H9 (cell line): ENCODE measurements around the gene OTP. TPM values are rescaled to one million over a fixed set of nuclear protein-coding genes. Genes with fewer than 3 reads are reported as not detected.

Experiments
- DNase-seq: peaks from one replicate; pipeline ENCODE4 v3.0.0-alpha.2; 2017
- H2AFZ ChIP-seq: one replicate; pipeline ENCODE4 v1.6.1; 2013; ENCODE audit warnings: mild to moderate bottlenecking, low read length, control low read depth, moderate library complexity
- H2AK5ac ChIP-seq: 2 replicates; pipeline ENCODE4 v1.6.1; 2013; ENCODE audit warnings: low read length, control low read depth, mixed read lengths; ENCODE audit not compliant: insufficient read length
- H2BK120ac ChIP-seq: one replicate; pipeline ENCODE4 v1.6.1; 2013; ENCODE audit warnings: low read depth, mild to moderate bottlenecking, low read length, control low read depth, inconsistent platforms; ENCODE audit not compliant: poor library complexity, severe bottlenecking
- H2BK12ac ChIP-seq: 2 replicates; pipeline ENCODE4 v1.6.1; 2013; ENCODE audit warnings: low read length, control low read depth, mixed read lengths, low read depth; ENCODE audit not compliant: insufficient read length
- H2BK15ac ChIP-seq: 2 replicates; pipeline ENCODE4 v1.6.1; 2013; ENCODE audit warnings: low read depth, low read length, control low read depth
- H2BK20ac ChIP-seq: one replicate; pipeline ENCODE4 v1.6.1; 2013; ENCODE audit warnings: low read depth, mild to moderate bottlenecking, low read length, control low read depth, inconsistent platforms; ENCODE audit not compliant: poor library complexity, severe bottlenecking
- H2BK5ac ChIP-seq: 2 replicates; pipeline ENCODE4 v1.6.1; 2013; ENCODE audit warnings: low read length, control low read depth, mixed read lengths; ENCODE audit not compliant: insufficient read length
- H3K14ac ChIP-seq: 2 replicates; pipeline ENCODE4 v1.6.1; 2013; ENCODE audit warnings: low read length, control low read depth; ENCODE audit not compliant: insufficient read depth
- H3K18ac ChIP-seq: 2 replicates; pipeline ENCODE4 v1.6.1; 2013; ENCODE audit warnings: low read depth, mild to moderate bottlenecking, mixed read lengths, low read length, control low read depth; ENCODE audit not compliant: insufficient read length
- H3K23ac ChIP-seq: 2 replicates; pipeline ENCODE4 v1.6.1; 2013; ENCODE audit warnings: low read length, control low read depth, mixed read lengths, low read depth; ENCODE audit not compliant: insufficient read length
- H3K23me2 ChIP-seq: 2 replicates; pipeline ENCODE4 v1.6.1; 2013; ENCODE audit warnings: low read depth, mild to moderate bottlenecking, mixed read lengths, low read length, control low read depth; ENCODE audit not compliant: insufficient read length, poor library complexity, severe bottlenecking
- H3K27ac ChIP-seq: 2 replicates; pipeline ENCODE4 v1.5.1; 2013; ENCODE audit warnings: low read length, control low read depth, mixed read lengths, low read depth; ENCODE audit not compliant: insufficient read length
- H3K27me3 ChIP-seq: 2 replicates; pipeline ENCODE4 v1.6.1; 2013; ENCODE audit warnings: low read length, control low read depth, inconsistent platforms; ENCODE audit not compliant: insufficient read depth
- H3K4ac ChIP-seq: 2 replicates; pipeline ENCODE4 v1.6.1; 2013; ENCODE audit warnings: low read depth, mild to moderate bottlenecking, control low read depth, inconsistent platforms, low read length, moderate library complexity
- H3K4me1 ChIP-seq: 2 replicates; pipeline ENCODE4 v1.6.1; 2013; ENCODE audit warnings: low read length, control low read depth, inconsistent platforms; ENCODE audit not compliant: insufficient read depth
- H3K4me2 ChIP-seq: 2 replicates; pipeline ENCODE4 v1.6.1; 2013; ENCODE audit warnings: low read length, control low read depth, mixed read lengths; ENCODE audit not compliant: insufficient read length, insufficient read depth
- H3K56ac ChIP-seq: 2 replicates; pipeline ENCODE4 v1.6.1; 2013; ENCODE audit warnings: low read depth, mild to moderate bottlenecking, mixed read lengths, low read length, control low read depth; ENCODE audit not compliant: insufficient read length
- H3K79me1 ChIP-seq: 2 replicates; pipeline ENCODE4 v1.6.1; 2013; ENCODE audit warnings: low read depth, mild to moderate bottlenecking, moderate library complexity, low read length, control low read depth, inconsistent platforms; ENCODE audit not compliant: insufficient read depth, poor library complexity, severe bottlenecking
- H3K79me2 ChIP-seq: 2 replicates; pipeline ENCODE4 v1.6.1; 2013; ENCODE audit warnings: low read length, control low read depth, inconsistent platforms; ENCODE audit not compliant: insufficient read depth
- H3K9ac ChIP-seq: 2 replicates; pipeline ENCODE4 v1.6.1; 2013; ENCODE audit warnings: low read length, control low read depth, mixed read lengths; ENCODE audit not compliant: insufficient read length; ENCODE audit errors: extremely low read depth
- H3K9me3 ChIP-seq: one replicate; pipeline ENCODE4 v1.6.1; 2013; ENCODE audit warnings: low read depth, low read length, inconsistent platforms; ENCODE audit not compliant: control insufficient read depth
- H3T11ph ChIP-seq: one replicate; pipeline ENCODE4 v1.6.1; 2013; ENCODE audit warnings: mild to moderate bottlenecking, low read length, control low read depth, inconsistent platforms
- H4K20me1 ChIP-seq: one replicate; pipeline ENCODE4 v1.6.1; 2013; ENCODE audit not compliant: control insufficient read depth, insufficient read length, insufficient read depth
- H4K5ac ChIP-seq: 2 replicates; pipeline ENCODE4 v1.6.1; 2013; ENCODE audit warnings: low read depth, mild to moderate bottlenecking, mixed read lengths, low read length, control low read depth; ENCODE audit not compliant: insufficient read length
- H4K8ac ChIP-seq: replicated peaks from 2 replicates; pipeline ENCODE4 v1.6.1; 2013; ENCODE audit warnings: low read length, control low read depth, mixed read lengths, low read depth; ENCODE audit not compliant: insufficient read length
- H4K91ac ChIP-seq: 2 replicates; pipeline ENCODE4 v1.6.1; 2013; ENCODE audit warnings: low read depth, mild to moderate bottlenecking, moderate library complexity, mixed read lengths, low read length, control low read depth; ENCODE audit not compliant: insufficient read length
- H3K27ac Mint-ChIP-seq, 3 experiments: 2 replicates in 2 of 3; 3 replicates in 1 of 3; pipeline ENCODE4 v1.8.0; 2020 to 2021; ENCODE audit warnings: mixed read lengths in 3 of 3, mild to moderate bottlenecking in 1 of 3, moderate library complexity in 1 of 3
- H3K27me3 Mint-ChIP-seq: 2 replicates; pipeline ENCODE4 v1.8.0; 2021; ENCODE audit warnings: low read depth, mild to moderate bottlenecking, moderate library complexity, mixed read lengths
- H3K36me3 Mint-ChIP-seq, 3 experiments: 2 replicates in 2 of 3; 3 replicates in 1 of 3; pipeline ENCODE4 v1.8.0; 2020 to 2021; ENCODE audit warnings: low read depth in 3 of 3, mixed read lengths in 3 of 3; ENCODE audit not compliant: insufficient read depth in 1 of 3
- H3K4me1 Mint-ChIP-seq, 2 experiments: 2 replicates each; pipeline ENCODE4 v1.8.0; 2020; ENCODE audit warnings: mixed read lengths in 2 of 2
- H3K4me3 Mint-ChIP-seq, 2 experiments: 2 replicates in 1 of 2; 3 replicates in 1 of 2; pipeline ENCODE4 v1.8.0; 2020 to 2021; ENCODE audit warnings: mild to moderate bottlenecking in 2 of 2, mixed read lengths in 2 of 2, moderate library complexity in 1 of 2
- H3K9me3 Mint-ChIP-seq, 2 experiments: 2 replicates in 1 of 2; 3 replicates in 1 of 2; pipeline ENCODE4 v1.8.0; 2020; ENCODE audit warnings: mild to moderate bottlenecking in 2 of 2, mixed read lengths in 2 of 2, moderate library complexity in 1 of 2
- WGBS: extraction: QIAGEN DNeasy Blood & Tissue Kit; methylation state at CpG from one replicate; pipeline ENCODE4 v1.1.7; 2013; ENCODE audit warnings: missing lambda C conversion rate, low lambda C conversion rate, mixed read lengths; ENCODE audit not compliant: insufficient read length; ENCODE audit errors: extremely low coverage; 5-methylcytosine and 5-hydroxymethylcytosine counted together
- total RNA-seq: library from RNA; stranded (reverse); gene quantifications from 2 replicates; pipeline ENCODE4 v1.2.1, GENCODE V29; 2021
- TF ChIP-seq, protein P1 (sequence below): fragments of 200-600 bp; sonication (generic); conservative IDR thresholded peaks from 3 replicates; pipeline ENCODE4 v1.8.0; 2021; ENCODE audit warnings: antibody characterized with exemption, mild to moderate bottlenecking

OTP gene
- total RNA-seq, 1 experiment from 2014 or later, result not detected

DNA sequence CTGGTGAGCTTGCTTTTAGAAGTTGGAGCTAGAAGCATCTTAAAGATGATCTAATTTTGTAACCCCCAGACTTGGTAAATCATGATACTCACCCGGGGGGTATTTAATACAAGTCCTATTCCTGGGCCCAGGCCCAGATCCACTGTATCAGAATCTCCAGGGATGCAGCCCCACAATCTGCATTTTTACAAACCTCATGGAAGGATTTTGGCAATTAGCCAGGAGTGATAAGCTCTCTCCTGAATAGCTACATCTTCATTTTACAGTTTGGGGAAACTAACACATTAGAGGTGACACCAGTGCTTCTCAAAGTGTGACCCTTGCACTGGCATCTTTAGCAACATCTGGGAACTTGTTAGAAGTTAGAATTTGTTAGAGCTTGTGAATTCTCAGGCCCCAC, 31.2 kb upstream of the OTP start:
- Histone ChIP-seq H3K56ac (no peak overlapping the region), H3K9me3 (no peaks in the 10 kb centered on the region), H4K20me1 (no peaks in the 10 kb centered on the region), H3T11ph (no peak overlapping the region), H2AK5ac (no peak overlapping the region), H3K27me3 (no peaks in the 10 kb centered on the region), H2BK15ac (no peak overlapping the region), H3K23me2 (no peaks in the 10 kb centered on the region), H3K18ac (no peak overlapping the region), H2BK12ac (no peak overlapping the region), H3K4me1 (no peaks in the 10 kb centered on the region), H4K5ac (no peak overlapping the region), H4K8ac (no peak overlapping the region), H2BK5ac (no peak overlapping the region), H3K27ac (no peak overlapping the region), H3K79me2 (no peaks in the 10 kb centered on the region), H4K91ac (no peak overlapping the region), H2AFZ (no peak overlapping the region), H3K4me2 (no peak overlapping the region), H3K14ac (no peak overlapping the region), H3K23ac (no peak overlapping the region), H3K9ac (no peak overlapping the region), H3K79me1 (no peaks in the 10 kb centered on the region), H2BK20ac (no peak overlapping the region), H2BK120ac (no peak overlapping the region), H3K4ac (no peak overlapping the region)
- no CpG with 5 or more reads among the region's 1 CpG for WGBS
- peaks cover 7 to 12% of the 10 kb centered on the region in 2 experiments; a peak in 3 of 4 replicates for H3K4me1 Mint-ChIP-seq
- H3K4me3 Mint-ChIP-seq, result no peak overlapping the region
- no peaks in the 10 kb centered on the region for H3K9me3 Mint-ChIP-seq
- H3K36me3 Mint-ChIP-seq, result no peaks in the 10 kb centered on the region; a peak in 1 of 7 replicates
- no peak overlapping the region for H3K27ac Mint-ChIP-seq
- TF ChIP-seq, protein P1, sequence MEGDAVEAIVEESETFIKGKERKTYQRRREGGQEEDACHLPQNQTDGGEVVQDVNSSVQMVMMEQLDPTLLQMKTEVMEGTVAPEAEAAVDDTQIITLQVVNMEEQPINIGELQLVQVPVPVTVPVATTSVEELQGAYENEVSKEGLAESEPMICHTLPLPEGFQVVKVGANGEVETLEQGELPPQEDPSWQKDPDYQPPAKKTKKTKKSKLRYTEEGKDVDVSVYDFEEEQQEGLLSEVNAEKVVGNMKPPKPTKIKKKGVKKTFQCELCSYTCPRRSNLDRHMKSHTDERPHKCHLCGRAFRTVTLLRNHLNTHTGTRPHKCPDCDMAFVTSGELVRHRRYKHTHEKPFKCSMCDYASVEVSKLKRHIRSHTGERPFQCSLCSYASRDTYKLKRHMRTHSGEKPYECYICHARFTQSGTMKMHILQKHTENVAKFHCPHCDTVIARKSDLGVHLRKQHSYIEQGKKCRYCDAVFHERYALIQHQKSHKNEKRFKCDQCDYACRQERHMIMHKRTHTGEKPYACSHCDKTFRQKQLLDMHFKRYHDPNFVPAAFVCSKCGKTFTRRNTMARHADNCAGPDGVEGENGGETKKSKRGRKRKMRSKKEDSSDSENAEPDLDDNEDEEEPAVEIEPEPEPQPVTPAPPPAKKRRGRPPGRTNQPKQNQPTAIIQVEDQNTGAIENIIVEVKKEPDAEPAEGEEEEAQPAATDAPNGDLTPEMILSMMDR, result no peak
- peaks cover 36% of the 10 kb centered on the region for H3K27me3 Mint-ChIP-seq
- no peak for DNase-seq
